ENCODE measurements around the gene PRRC2A.

The PRRC2A gene

GRCh38 chr6:31676322-31676903 is 55.9 kb downstream of the PRRC2A start:
- no peak for DNase-seq

GRCh38 chr6:31676904-31677303 is 56.4 kb downstream of the PRRC2A start:
- no peak for DNase-seq

- DNase-seq, result no peak
These were observed 57.4 kb downstream of the PRRC2A start for GRCh38 chr6:31677955-31678354.

GRCh38 chr6:31680226-31681134 is 60.0 kb downstream of the PRRC2A start, which contains the start of gene LY6G5C:
Gene LY6G5C, minus strand, starts transcription at chr6:31681067. Its CDS starts 694 bp downstream, at chr6:31680373.
- peak; percentile 95 for DNase-seq

- peak; percentile 68 for DNase-seq
These were observed 60.7 kb downstream of the PRRC2A start for GRCh38 chr6:31681135-31681671.

GRCh38 chr6:31683591-31683990 is 63.1 kb downstream of the PRRC2A start:
- no peak for DNase-seq

- DNase-seq, result no peak
These were observed 66.0 kb downstream of the PRRC2A start for GRCh38 chr6:31686483-31686882.

GRCh38 chr6:31687321-31687720 is 66.8 kb downstream of the PRRC2A start:
- DNase-seq, result no peak

All from NCI-H748 treated with DMSO at 0.1 percent for 48 hours (cell line).